MM.1S (cell line): Measurements from ENCODE around the gene MACROH2A2.

Experiments used
- DNase-seq: peaks from one replicate; pipeline ENCODE4 v3.0.0-alpha.2; 2015
- H2AFZ ChIP-seq: fragments of 300-600 bp; sonication (generic); 2 replicates; pipeline ENCODE4 v1.6.0; 2016; ENCODE audit warnings: antibody characterized with exemption, low read length
- H3F3A ChIP-seq: fragments of 300-600 bp; sonication (generic); 2 replicates; pipeline ENCODE4 v1.6.1; 2016; ENCODE audit warnings: mild to moderate bottlenecking, antibody characterized with exemption, low read length, moderate library complexity, mixed read lengths; ENCODE audit not compliant: insufficient read depth
- H3K27ac ChIP-seq: fragments of 300-600 bp; sonication (generic); 2 replicates; pipeline ENCODE4 v1.5.1; 2016; ENCODE audit warnings: mild to moderate bottlenecking, low read length
- H3K27me3 ChIP-seq: fragments of 300-600 bp; sonication (generic); replicated peaks from 2 replicates; pipeline ENCODE4 v1.6.0; 2016; ENCODE audit warnings: low read length; ENCODE audit not compliant: insufficient read depth
- H3K36me3 ChIP-seq: fragments of 300-600 bp; sonication (generic); replicated peaks from 2 replicates; pipeline ENCODE4 v1.6.1; 2016; ENCODE audit warnings: mild to moderate bottlenecking, low read length, mixed read lengths; ENCODE audit not compliant: insufficient read depth
- H3K4me1 ChIP-seq: fragments of 300-600 bp; sonication (generic); 2 replicates; pipeline ENCODE4 v1.6.1; 2016; ENCODE audit warnings: low read length, mixed read lengths
- H3K4me2 ChIP-seq: fragments of 300-600 bp; sonication (generic); 2 replicates; pipeline ENCODE4 v1.6.0; 2016; ENCODE audit warnings: low read depth, low read length
- H3K4me3 ChIP-seq: fragments of 300-600 bp; sonication (generic); 2 replicates; pipeline ENCODE4 v1.5.1; 2016; ENCODE audit warnings: low read length, mixed read lengths
- H3K79me2 ChIP-seq: fragments of 300-600 bp; sonication (generic); 2 replicates; pipeline ENCODE4 v1.6.1; 2016; ENCODE audit warnings: mixed run types, low read length, mixed read lengths
- H3K9ac ChIP-seq: fragments of 300-600 bp; sonication (generic); 2 replicates; pipeline ENCODE4 v1.6.1; 2016; ENCODE audit warnings: low read length, mixed read lengths
- H3K9me2 ChIP-seq: fragments of 300-600 bp; sonication (generic); replicated peaks from 2 replicates; pipeline ENCODE4 v1.6.1; 2016; ENCODE audit warnings: mild to moderate bottlenecking, low read length, mixed read lengths; ENCODE audit not compliant: insufficient read depth
- H3K9me3 ChIP-seq: fragments of 300-600 bp; sonication (generic); replicated peaks from 2 replicates; pipeline ENCODE4 v1.6.1; 2016; ENCODE audit warnings: mild to moderate bottlenecking, low read length, mixed read lengths; ENCODE audit not compliant: insufficient read depth
- H4K20me1 ChIP-seq: fragments of 300-600 bp; sonication (generic); 2 replicates; pipeline ENCODE4 v1.6.1; 2016; ENCODE audit warnings: mild to moderate bottlenecking, low read length, moderate library complexity, mixed read lengths; ENCODE audit not compliant: insufficient read depth
- CTCF ChIP-seq: fragments of 300-600 bp; sonication (generic); IDR thresholded peaks from 2 replicates; pipeline ENCODE4 v1.5.1; 2016; ENCODE audit warnings: antibody characterized with exemption, low read length, mixed read lengths
- EZH2 ChIP-seq: fragments of 300-600 bp; sonication (generic); optimal IDR thresholded peaks from 2 replicates; pipeline ENCODE3; 2017; ENCODE audit warnings: low read depth, mild to moderate bottlenecking, antibody characterized with exemption, low read length, mixed read lengths
- EZH2phosphoT487 ChIP-seq: fragments of 300-600 bp; sonication (generic); IDR thresholded peaks from 2 replicates; pipeline ENCODE4 v1.6.1; 2018; ENCODE audit warnings: antibody characterized with exemption, low read length

MACROH2A2 gene

GRCh38 chr10:70069346-70069745 lies 16.7 kb downstream of the MACROH2A2 start:
- no peak for DNase-seq
- Histone ChIP-seq H3K79me2 (no peaks in the 10 kb centered on the region), H3K9ac (no peak overlapping the region), H3K4me2 (no peak overlapping the region), H3K4me1 (no peaks in the 10 kb centered on the region), H3F3A (no peaks in the 10 kb centered on the region), H3K27me3 (no peaks in the 10 kb centered on the region), H3K36me3 (no peaks in the 10 kb centered on the region), H4K20me1 (no peaks in the 10 kb centered on the region), H3K27ac (no peak overlapping the region), H3K9me2 (no peaks in the 10 kb centered on the region), H3K9me3 (no peaks in the 10 kb centered on the region), H3K4me3 (no peak overlapping the region), H2AFZ (no peak overlapping the region)
- TF ChIP-seq EZH2phosphoT487, result no peak
- no peak for TF ChIP-seq EZH2
- no peak for TF ChIP-seq CTCF

GRCh38 chr10:70070834-70071233 lies 18.2 kb downstream of the MACROH2A2 start:
- Histone ChIP-seq H2AFZ (no peak overlapping the region), H3K9ac (no peak overlapping the region), H4K20me1 (no peaks in the 10 kb centered on the region), H3F3A (no peaks in the 10 kb centered on the region), H3K4me3 (no peak overlapping the region), H3K4me2 (no peak overlapping the region), H3K36me3 (no peaks in the 10 kb centered on the region), H3K9me2 (no peaks in the 10 kb centered on the region), H3K27ac (no peak overlapping the region), H3K79me2 (no peaks in the 10 kb centered on the region), H3K4me1 (no peaks in the 10 kb centered on the region), H3K27me3 (no peaks in the 10 kb centered on the region), H3K9me3 (no peaks in the 10 kb centered on the region)
- no peak for TF ChIP-seq EZH2
- no peak for TF ChIP-seq EZH2phosphoT487
- TF ChIP-seq CTCF, result no peak
- no peak for DNase-seq

GRCh38 chr10:70074165-70074564 lies 21.5 kb downstream of the MACROH2A2 start:
- Histone ChIP-seq H3K27me3 (no peaks in the 10 kb centered on the region), H4K20me1 (no peaks in the 10 kb centered on the region), H3K9me3 (no peaks in the 10 kb centered on the region), H3K27ac (no peak overlapping the region), H3K36me3 (no peaks in the 10 kb centered on the region), H3K9ac (no peak overlapping the region), H2AFZ (no peak overlapping the region), H3K79me2 (no peaks in the 10 kb centered on the region), H3K9me2 (no peaks in the 10 kb centered on the region), H3K4me3 (no peak overlapping the region), H3F3A (no peaks in the 10 kb centered on the region), H3K4me2 (no peak overlapping the region), H3K4me1 (no peaks in the 10 kb centered on the region)
- TF ChIP-seq CTCF (no peak), EZH2 (no peak), EZH2phosphoT487 (no peak)
- no peak for DNase-seq
